IMR-90 (cell line): ENCODE results near the gene SPON1. TPM values are rescaled to one million over a fixed set of nuclear protein-coding genes. Genes with fewer than 3 reads are reported as not detected.
A peak's percentile ranks its signal among the peaks of the same experiment; 100 is the strongest.

Experiments used
- ATAC-seq: fragments of 200-7000 bp; cut with Tn5 transposase; 2 replicates; pipeline ENCODE4 v1.9.1; 2020; ENCODE audit warnings: low read depth, mild to moderate bottlenecking, moderate library complexity
- BruUV-seq: library from RNA; stranded (reverse); fragments of 400-500 nt; replicated peaks from 2 replicates; lab custom pipeline; 2021; lab: Mats Ljungman, UMichigan
- CTCF ChIA-PET: fragments of 300-600 bp; formaldehyde crosslinking; extraction: SDS; loops from one replicate; lab custom pipeline; 2021; ENCODE audit warnings: antibody characterized with exemption; lab: Yijun Ruan, JAX
- POLR2A ChIA-PET: fragments of 300-600 bp; sonication (Branson Sonifier 250); formaldehyde crosslinking; loops from one replicate; lab custom pipeline; 2022; ENCODE audit warnings: antibody characterized with exemption; ENCODE audit not compliant: unreplicated experiment; lab: Charles Lee
- DNase-seq: peaks from one replicate; pipeline ENCODE4 v3.0.0; 2013
- H2AFZ ChIP-seq: replicated peaks from 2 replicates; pipeline ENCODE3; 2013; ENCODE audit warnings: low read length, mild to moderate bottlenecking; ENCODE audit not compliant: poor library complexity
- H2AK5ac ChIP-seq: 2 replicates; pipeline ENCODE4 v1.6.1; 2013; ENCODE audit warnings: low read depth, low read length, inconsistent platforms
- H2AK9ac ChIP-seq: replicated peaks from 2 replicates; pipeline ENCODE3; 2013; ENCODE audit warnings: mild to moderate bottlenecking, low read depth, low read length, moderate library complexity; ENCODE audit not compliant: poor library complexity
- H2BK120ac ChIP-seq: 2 replicates; pipeline ENCODE4 v1.6.1; 2013; ENCODE audit warnings: low read depth, low read length, inconsistent platforms
- H2BK15ac ChIP-seq: 3 replicates; pipeline ENCODE4 v1.6.1; 2013; ENCODE audit warnings: low read depth, low read length, inconsistent platforms
- H2BK20ac ChIP-seq: 2 replicates; pipeline ENCODE4 v1.6.1; 2013; ENCODE audit warnings: low read depth, mild to moderate bottlenecking, inconsistent platforms, low read length, moderate library complexity
- H2BK5ac ChIP-seq: 2 replicates; pipeline ENCODE4 v1.6.1; 2013; ENCODE audit warnings: mild to moderate bottlenecking, low read depth, low read length, inconsistent platforms; ENCODE audit not compliant: poor library complexity, severe bottlenecking
- H3K14ac ChIP-seq: replicated peaks from 2 replicates; pipeline ENCODE4 v1.6.1; 2013; ENCODE audit warnings: low read depth, low read length, inconsistent platforms
- H3K18ac ChIP-seq: 2 replicates; pipeline ENCODE4 v1.6.1; 2013; ENCODE audit warnings: low read depth, low read length, control low read depth
- H3K23ac ChIP-seq: 2 replicates; pipeline ENCODE4 v1.6.1; 2013; ENCODE audit warnings: low read depth, low read length, inconsistent platforms
- H3K27ac ChIP-seq: 2 replicates; pipeline ENCODE4 v1.5.1; 2013; ENCODE audit warnings: mild to moderate bottlenecking, control low read depth, low read length; ENCODE audit not compliant: insufficient read depth
- H3K27me3 ChIP-seq: 2 replicates; pipeline ENCODE4 v1.6.1; 2013; ENCODE audit warnings: low read length; ENCODE audit not compliant: control insufficient read depth, insufficient read depth
- H3K36me3 ChIP-seq: 2 replicates; pipeline ENCODE4 v1.6.1; 2013; ENCODE audit warnings: low read length, mixed read lengths; ENCODE audit not compliant: control insufficient read depth, insufficient read depth
- H3K4ac ChIP-seq: 2 replicates; pipeline ENCODE4 v1.6.1; 2013; ENCODE audit warnings: low read depth, low read length, inconsistent platforms
- H3K4me1 ChIP-seq: 2 replicates; pipeline ENCODE4 v1.6.1; 2013; ENCODE audit warnings: low read length, mixed read lengths; ENCODE audit not compliant: control insufficient read depth, insufficient read depth
- H3K4me2 ChIP-seq: 2 replicates; pipeline ENCODE4 v1.6.1; 2013; ENCODE audit warnings: low read depth, mild to moderate bottlenecking, control low read depth, low read length, moderate library complexity
- H3K4me3 ChIP-seq: 2 replicates; pipeline ENCODE4 v1.5.1; 2013; ENCODE audit warnings: low read depth, mild to moderate bottlenecking, control low read depth, low read length, moderate library complexity; ENCODE audit not compliant: insufficient read depth
- H3K56ac ChIP-seq: 2 replicates; pipeline ENCODE4 v1.6.1; 2013; ENCODE audit warnings: low read length, inconsistent platforms; ENCODE audit not compliant: insufficient read depth; ENCODE audit errors: extremely low read depth
- H3K79me1 ChIP-seq, 2 experiments: 2 replicates each; pipeline ENCODE4 v1.6.1; 2013; ENCODE audit warnings: low read length in 2 of 2, inconsistent platforms in 1 of 2, low read depth in 1 of 2
- H3K9ac ChIP-seq: 2 replicates; pipeline ENCODE4 v1.6.1; 2013; ENCODE audit warnings: low read depth, low read length, control low read depth
- H3K9me1 ChIP-seq: 2 replicates; pipeline ENCODE4 v1.6.1; 2013; ENCODE audit warnings: low read length, inconsistent platforms; ENCODE audit not compliant: insufficient read depth
- H3K9me3 ChIP-seq: 2 replicates; pipeline ENCODE4 v1.6.1; 2013; ENCODE audit warnings: low read length; ENCODE audit not compliant: control insufficient read depth, insufficient read depth
- H4K20me1 ChIP-seq: 2 replicates; pipeline ENCODE4 v1.6.1; 2013; ENCODE audit warnings: low read length, inconsistent platforms; ENCODE audit not compliant: insufficient read depth
- H4K5ac ChIP-seq: 2 replicates; pipeline ENCODE4 v1.6.1; 2013; ENCODE audit warnings: mild to moderate bottlenecking, low read depth, low read length, control low read depth
- H4K8ac ChIP-seq, 2 experiments: 2 replicates each; pipeline ENCODE4 v1.6.1; 2013; ENCODE audit warnings: low read depth in 2 of 2, low read length in 2 of 2, control low read depth in 1 of 2, inconsistent platforms in 1 of 2
- H4K91ac ChIP-seq: 2 replicates; pipeline ENCODE4 v1.6.1; 2013; ENCODE audit warnings: low read depth, low read length, inconsistent platforms; ENCODE audit not compliant: insufficient read depth
- MAFK ChIP-seq: IDR thresholded peaks from 2 replicates; pipeline ENCODE4 v1.6.1; 2012; ENCODE audit warnings: low read depth, low read length, improper control_type of control experiment
- NFE2L2 ChIP-seq: fragments of 150-350 bp; IDR thresholded peaks from 2 replicates; pipeline ENCODE4 v1.6.1; 2016; ENCODE audit warnings: low read depth, mild to moderate bottlenecking, low read length
- RAD21 ChIP-seq: IDR thresholded peaks from 2 replicates; pipeline ENCODE4 v1.6.1; 2012; ENCODE audit warnings: low read length, improper control_type of control experiment
- WGBS, 2 experiments: methylation state at CpG; one replicate each; pipeline versions ENCODE4 v1.1.5 to v1.1.7; 2013; ENCODE audit warnings: missing lambda C conversion rate in 2 of 2; ENCODE audit not compliant: insufficient read length in 1 of 2; ENCODE audit errors: extremely low coverage in 2 of 2; 5-methylcytosine and 5-hydroxymethylcytosine counted together
- dilution Hi-C: fragments of 300-500 bp; cut with HindIII; formaldehyde crosslinking; loops from one replicate; pipeline ENCODE4 v1.14.3; 2018; ENCODE audit warnings: low sequenced_read_pairs; ENCODE audit not compliant: unreplicated experiment
- in situ Hi-C: fragments of 300-500 bp; cut with MboI; formaldehyde crosslinking; loops from 3 replicates; pipeline ENCODE4 v1.14.3; 2019; ENCODE audit warnings: low sequenced_read_pairs, inconsistent platforms, mixed read lengths
- intact Hi-C: fragments of 100-400 bp; cut with micrococcal nuclease; formaldehyde crosslinking; loops from 2 replicates; pipeline ENCODE4 v1.10.0; 2022
- polyA plus RNA-seq, 3 experiments: library from polyadenylated mRNA; depleted of rRNA; stranded (reverse); fragments of >200 nt; gene quantifications; 2 replicates each; pipeline ENCODE4 v1.2.3, GENCODE V29; 2012; ENCODE audit warnings: low replicate concordance in 1 of 3
- total RNA-seq: library from RNA; depleted of rRNA; stranded (reverse); fragments of >200 nt; gene quantifications from 2 replicates; pipeline ENCODE4 v1.2.3, GENCODE V29; 2012

Gene SPON1
- total and polyA plus RNA-seq, 2 of the 4 experiments (the other 2 are of a cell fraction) = 0.62 to 0.72 TPM

DNA sequence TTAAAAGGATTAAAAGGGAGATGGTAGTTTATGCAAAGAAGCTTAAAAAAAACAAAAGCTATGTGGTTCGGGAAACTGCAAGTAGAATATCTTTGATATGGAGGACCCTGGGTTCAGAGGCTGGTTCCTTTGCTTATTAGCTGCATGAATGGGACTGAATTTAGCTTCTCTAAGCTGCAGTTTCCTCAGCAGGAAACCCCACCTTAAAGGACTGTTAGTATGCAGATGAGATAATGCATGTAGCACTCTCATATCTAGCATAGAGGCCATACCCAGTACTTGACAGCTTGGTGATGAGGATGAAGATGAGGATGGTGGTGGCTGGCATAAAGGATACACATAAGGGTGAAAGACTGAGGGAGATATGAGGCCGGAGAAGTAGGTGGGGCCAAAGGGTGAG is 261.9 kb downstream of the SPON1 start:
- intact Hi-C loops = no loop called here
- H3K4me1 ChIP-seq = no peaks in the 10 kb centered on the region

More for the DNA sequence above, 261.9 kb downstream of the SPON1 start:
- dilution Hi-C loops = no loop called here
- DNase-seq (no peak), ATAC-seq (no peak; the same call in 1 of the 2 replicates)
- Histone ChIP-seq H3K4me2 (peak overlapping the region; percentile 67; the same call in 1 of the 2 replicates), H3K4ac (no peak overlapping the region), H3K9me3 (no peaks in the 10 kb centered on the region; the same call in 1 of the 2 replicates), H3K9me1 (no peaks in the 10 kb centered on the region), H3K27ac (no peak overlapping the region), H2AK9ac (no peak overlapping the region), H3K23ac (no peak overlapping the region), H3K14ac (no peak overlapping the region), H2BK120ac (no peak overlapping the region), H3K4me3 (no peak overlapping the region), H3K18ac (no peak overlapping the region), H2BK5ac (no peak overlapping the region), H2AK5ac (no peak overlapping the region), H2AFZ (no peak overlapping the region), H3K56ac (no peak overlapping the region), H2BK20ac (no peak overlapping the region), H4K5ac (no peak overlapping the region), H4K91ac (no peak overlapping the region), H4K8ac (no peak overlapping the region), H3K9ac (no peak overlapping the region), H3K36me3 (no peaks in the 10 kb centered on the region), H3K79me1 (no peaks in the 10 kb centered on the region), H2BK15ac (no peak overlapping the region), H3K27me3 (peaks cover 18% of the 10 kb centered on the region), H4K20me1 (no peaks in the 10 kb centered on the region)
- BruUV-seq = no TSS peak
- TF ChIP-seq MAFK (no peak), NFE2L2 (no peak), RAD21 (no peak)
- WGBS, 2 experiments = no CpG with 5 or more reads among the region's 2 CpGs
- in situ Hi-C loops = no loop called here
- CTCF ChIA-PET = no interaction called here
- POLR2A ChIA-PET = no interaction called here
